KMS-11 (cell line): ENCODE data around the gene PLEKHG7.

Experiments
- H2AFZ ChIP-seq: fragments of 200-600 bp; sonication (generic); 2 replicates; pipeline ENCODE4 v1.6.1; 2016; ENCODE audit warnings: antibody characterized with exemption, mixed run types, low read depth
- H3K27ac ChIP-seq: fragments of 200-600 bp; sonication (generic); 2 replicates; pipeline ENCODE4 v1.6.1; 2016; ENCODE audit warnings: mild to moderate bottlenecking, mixed run types
- H3K27me3 ChIP-seq: fragments of 200-600 bp; sonication (generic); 2 replicates; pipeline ENCODE4 v1.6.1; 2017; ENCODE audit warnings: mild to moderate bottlenecking, low read depth, mixed run types, moderate library complexity; ENCODE audit not compliant: insufficient read depth
- H3K36me3 ChIP-seq: fragments of 200-600 bp; sonication (generic); 2 replicates; pipeline ENCODE4 v1.6.1; 2017; ENCODE audit warnings: mild to moderate bottlenecking, mixed run types; ENCODE audit not compliant: insufficient read depth
- H3K4me1 ChIP-seq: fragments of 200-600 bp; sonication (generic); 2 replicates; pipeline ENCODE4 v1.6.1; 2016; ENCODE audit warnings: mild to moderate bottlenecking, low read depth, mixed run types; ENCODE audit not compliant: poor library complexity, severe bottlenecking
- H3K4me2 ChIP-seq: fragments of 200-600 bp; sonication (generic); 2 replicates; pipeline ENCODE4 v1.7.0; 2016; ENCODE audit warnings: mild to moderate bottlenecking, mixed run types
- H3K4me3 ChIP-seq: fragments of 200-600 bp; sonication (generic); IDR thresholded peaks from 2 replicates; pipeline ENCODE4 v1.6.1; 2017; ENCODE audit warnings: low read depth, low read length, mixed read lengths; ENCODE audit not compliant: insufficient read depth
- H3K79me2 ChIP-seq: fragments of 200-600 bp; sonication (generic); 2 replicates; pipeline ENCODE4 v1.6.1; 2016; ENCODE audit warnings: low read depth, mixed run types; ENCODE audit not compliant: insufficient read depth
- H3K9ac ChIP-seq: fragments of 200-600 bp; sonication (generic); 2 replicates; pipeline ENCODE4 v1.6.1; 2016; ENCODE audit warnings: mild to moderate bottlenecking, mixed run types
- H4K20me1 ChIP-seq: fragments of 200-600 bp; sonication (generic); 2 replicates; pipeline ENCODE4 v1.6.1; 2016; ENCODE audit warnings: mild to moderate bottlenecking, mixed run types; ENCODE audit not compliant: insufficient read depth
- TF ChIP-seq, protein P1 (sequence below): fragments of 200-600 bp; sonication (generic); conservative IDR thresholded peaks from 2 replicates; pipeline ENCODE4 v1.6.1; 2017; ENCODE audit warnings: low read depth, mild to moderate bottlenecking, antibody characterized with exemption, low read length, moderate library complexity, mixed read lengths

The PLEKHG7 gene

DNA sequence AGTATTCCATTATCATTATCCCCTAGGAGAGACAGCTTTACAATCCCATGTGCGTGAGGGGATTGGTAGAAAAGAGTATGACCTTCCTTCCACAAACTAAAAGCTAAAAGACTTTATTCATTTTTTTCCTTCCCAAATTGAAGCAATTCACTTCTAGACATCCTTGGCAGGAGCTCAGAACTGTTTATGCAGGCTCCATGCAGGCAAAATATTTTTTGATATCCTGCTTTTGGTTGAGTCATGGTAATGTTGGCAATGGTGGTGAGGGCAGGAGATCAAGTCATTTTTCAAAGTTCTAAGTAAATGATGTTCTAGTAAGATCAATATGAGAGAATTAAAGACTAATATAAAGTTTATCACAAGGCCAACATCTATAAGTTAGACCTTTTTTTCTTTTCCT is 1.3 kb upstream of the PLEKHG7 start:
- Histone ChIP-seq H3K4me1 (peaks cover 14% of the 10 kb centered on the region), H3K79me2 (no peaks in the 10 kb centered on the region), H3K9ac (no peak overlapping the region), H2AFZ (no peak overlapping the region), H3K4me2 (no peak overlapping the region), H3K4me3 (no peak overlapping the region), H3K27me3 (no peaks in the 10 kb centered on the region), H4K20me1 (no peaks in the 10 kb centered on the region), H3K36me3 (no peaks in the 10 kb centered on the region), H3K27ac (no peak overlapping the region)
- TF ChIP-seq, protein P1, sequence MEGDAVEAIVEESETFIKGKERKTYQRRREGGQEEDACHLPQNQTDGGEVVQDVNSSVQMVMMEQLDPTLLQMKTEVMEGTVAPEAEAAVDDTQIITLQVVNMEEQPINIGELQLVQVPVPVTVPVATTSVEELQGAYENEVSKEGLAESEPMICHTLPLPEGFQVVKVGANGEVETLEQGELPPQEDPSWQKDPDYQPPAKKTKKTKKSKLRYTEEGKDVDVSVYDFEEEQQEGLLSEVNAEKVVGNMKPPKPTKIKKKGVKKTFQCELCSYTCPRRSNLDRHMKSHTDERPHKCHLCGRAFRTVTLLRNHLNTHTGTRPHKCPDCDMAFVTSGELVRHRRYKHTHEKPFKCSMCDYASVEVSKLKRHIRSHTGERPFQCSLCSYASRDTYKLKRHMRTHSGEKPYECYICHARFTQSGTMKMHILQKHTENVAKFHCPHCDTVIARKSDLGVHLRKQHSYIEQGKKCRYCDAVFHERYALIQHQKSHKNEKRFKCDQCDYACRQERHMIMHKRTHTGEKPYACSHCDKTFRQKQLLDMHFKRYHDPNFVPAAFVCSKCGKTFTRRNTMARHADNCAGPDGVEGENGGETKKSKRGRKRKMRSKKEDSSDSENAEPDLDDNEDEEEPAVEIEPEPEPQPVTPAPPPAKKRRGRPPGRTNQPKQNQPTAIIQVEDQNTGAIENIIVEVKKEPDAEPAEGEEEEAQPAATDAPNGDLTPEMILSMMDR = no peak

DNA sequence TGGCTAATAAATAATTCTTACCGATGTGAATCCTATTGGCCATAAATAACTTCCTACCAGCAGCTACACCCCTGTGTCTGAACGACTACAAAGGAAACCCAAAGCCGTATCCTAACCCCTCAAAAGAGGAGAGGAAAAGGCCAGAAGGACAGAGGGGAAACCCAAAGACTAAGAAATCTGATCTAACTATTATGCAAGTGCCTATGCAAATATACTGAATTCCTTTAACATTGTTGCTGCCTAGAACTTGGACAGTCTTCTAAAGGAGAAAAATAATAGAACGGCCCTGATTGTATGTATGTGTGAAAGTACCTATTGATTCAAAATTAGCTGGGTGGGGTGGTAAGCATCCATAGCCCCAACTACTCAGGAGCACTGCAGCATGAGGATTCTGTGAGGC is 997 bp downstream of the PLEKHG7 start:
- TF ChIP-seq, protein P1 = no peak
- Histone ChIP-seq H3K4me3 (no peak overlapping the region), H3K79me2 (no peaks in the 10 kb centered on the region), H3K27ac (no peak overlapping the region), H2AFZ (no peak overlapping the region), H3K36me3 (no peaks in the 10 kb centered on the region), H3K4me2 (no peak overlapping the region), H3K9ac (no peak overlapping the region), H4K20me1 (no peaks in the 10 kb centered on the region), H3K27me3 (no peaks in the 10 kb centered on the region), H3K4me1 (peaks cover 14% of the 10 kb centered on the region)

- Histone ChIP-seq H3K79me2 (no peaks in the 10 kb centered on the region), H2AFZ (no peak overlapping the region), H3K4me2 (no peak overlapping the region), H3K36me3 (no peaks in the 10 kb centered on the region), H3K27me3 (no peaks in the 10 kb centered on the region), H3K27ac (no peak overlapping the region), H4K20me1 (no peaks in the 10 kb centered on the region), H3K4me1 (peaks cover 14% of the 10 kb centered on the region), H3K4me3 (no peak overlapping the region), H3K9ac (no peak overlapping the region)
- TF ChIP-seq, protein P1 = no peak
Observed at GRCh38 chr12:92706594-92706993, 3.8 kb downstream of the PLEKHG7 start.

GRCh38 chr12:92707926-92708325 is 5.1 kb downstream of the PLEKHG7 start:
- TF ChIP-seq, protein P1 = no peak
- Histone ChIP-seq H3K9ac (no peak overlapping the region), H3K4me3 (no peak overlapping the region), H3K4me1 (peaks cover 7% of the 10 kb centered on the region), H3K27me3 (no peaks in the 10 kb centered on the region), H3K79me2 (no peaks in the 10 kb centered on the region), H3K36me3 (no peaks in the 10 kb centered on the region), H2AFZ (no peak overlapping the region), H3K4me2 (no peak overlapping the region), H3K27ac (no peak overlapping the region), H4K20me1 (no peaks in the 10 kb centered on the region)
